ENCODE data around the gene C10orf53. TPM values are rescaled to one million over a fixed set of nuclear protein-coding genes. Genes with fewer than 3 reads are reported as not detected.

C10orf53 gene
- total and polyA plus RNA-seq, 8 donors = not detected

- intact Hi-C loops (cut with DNase I; ENCODE audit: low total_unique reads) = no loop called here
- no peak for TF ChIP-seq POLR2A (IDR thresholded peaks at IDR 0.05)
- no peaks in the 10 kb centered on the region for H3K9me3 ChIP-seq
- WGBS, 5 donors = 81 to 91% (median 86%) methylated on average over 13 to 19 of the region's 19 CpGs
- H3K27ac ChIP-seq = no peak overlapping the region
- H3K4me1 ChIP-seq = no peaks in the 10 kb centered on the region
- H3K27me3 ChIP-seq = peaks cover 0 to 10% (median 0%) of the 10 kb centered on the region in 3 donors
- DNase-seq = peak in 1 of 2 donors; percentile 15
- no peaks in the 10 kb centered on the region for H3K36me3 ChIP-seq
- no peak overlapping the region for H3K4me3 ChIP-seq
Measured at GRCh38 chr10:49743464-49744075, 64.1 kb downstream of the C10orf53 start.

DNA sequence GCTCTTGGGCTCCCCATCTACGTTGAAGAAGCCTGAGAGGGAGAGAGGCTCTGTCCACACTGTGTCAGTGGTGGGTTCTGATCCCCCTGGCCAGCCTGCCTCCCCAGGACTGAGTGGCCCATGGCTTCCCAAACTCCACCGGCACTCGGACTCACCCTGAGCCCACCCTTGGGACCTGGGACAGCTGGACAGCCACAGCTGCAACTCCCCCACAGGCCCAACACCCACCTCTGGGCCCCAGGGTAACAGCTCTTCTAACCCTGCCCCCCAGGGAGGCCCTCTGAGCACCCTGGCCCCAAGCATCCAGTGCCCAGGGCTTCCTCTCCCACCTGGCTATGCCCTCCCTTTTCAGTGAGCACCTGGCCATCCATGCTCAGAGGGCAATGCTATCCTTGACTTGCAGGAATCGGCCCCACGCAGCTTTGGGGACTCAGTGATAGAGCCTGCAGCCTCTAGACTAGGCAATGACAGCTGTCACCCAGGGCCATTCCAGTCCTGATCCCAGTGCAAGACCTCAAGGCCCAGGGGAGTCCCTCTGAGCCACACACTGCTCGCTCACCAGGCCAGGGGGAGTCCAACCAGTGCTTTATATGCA, 64.7 kb downstream of the C10orf53 start:
- intact Hi-C loops (cut with DNase I; ENCODE audit: low total_unique reads) = no loop called here
- DNase-seq = peak in 1 of 2 donors; percentile 17

DNA sequence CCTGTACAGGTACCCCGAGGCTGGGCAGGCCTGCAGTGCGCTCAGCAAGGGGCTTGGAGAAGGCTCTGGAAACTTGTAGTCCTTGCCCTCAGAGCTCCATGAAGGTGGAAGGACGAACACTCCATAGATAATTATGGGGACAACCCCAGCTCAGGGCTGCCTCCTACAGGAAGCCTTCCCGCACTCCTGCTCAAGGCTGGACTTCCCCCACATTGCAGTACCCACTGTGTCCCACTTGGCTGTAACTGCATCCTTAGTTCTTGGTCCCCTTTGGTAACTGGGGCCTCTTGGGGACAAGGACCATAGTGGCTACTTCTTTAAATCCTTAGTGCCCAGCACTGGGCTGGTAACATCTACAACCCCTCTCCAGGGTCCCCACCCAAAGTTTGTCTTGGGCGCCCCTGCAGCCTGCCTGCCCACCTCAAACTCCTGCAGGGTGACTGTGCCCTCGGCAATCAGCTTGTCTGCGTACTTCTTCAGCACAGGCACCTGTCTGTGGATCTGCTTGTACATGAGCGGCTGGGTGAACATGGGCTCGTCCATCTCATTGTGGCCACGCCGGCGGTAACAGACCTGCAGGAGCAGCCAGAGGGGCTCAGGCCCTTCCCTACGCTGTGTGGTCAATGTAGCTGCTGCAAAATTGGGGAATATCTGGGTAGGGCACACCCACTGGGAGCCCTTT, 65.6 kb downstream of the C10orf53 start:
- H3K27me3 ChIP-seq = peaks cover 0 to 14% (median 0%) of the 10 kb centered on the region in 3 donors
- no peak overlapping the region for H3K4me3 ChIP-seq
- no peaks in the 10 kb centered on the region for H3K36me3 ChIP-seq
- TF ChIP-seq EP300 (IDR thresholded peaks at IDR 0.05) = no peak
- no peak for TF ChIP-seq CTCF (IDR thresholded peaks at IDR 0.05)
- no peak for TF ChIP-seq POLR2AphosphoS5 (IDR thresholded peaks at IDR 0.05)
- no peak for TF ChIP-seq POLR2A (IDR thresholded peaks at IDR 0.05)
- WGBS, 5 donors = 79 to 87% (median 85%) methylated on average over 5 to 13 of the region's 13 CpGs
- no peak overlapping the region for H3K27ac ChIP-seq
- intact Hi-C loops (cut with DNase I; ENCODE audit: low total_unique reads) = no loop called here
- no peaks in the 10 kb centered on the region for H3K4me1 ChIP-seq
- H3K9me3 ChIP-seq = no peaks in the 10 kb centered on the region
- peak in 1 of 2 donors; percentile 20 for DNase-seq

More for the DNA sequence above, 64.7 kb downstream of the C10orf53 start:
- TF ChIP-seq POLR2A (IDR thresholded peaks at IDR 0.05) = no peak
- no peak for TF ChIP-seq POLR2AphosphoS5 (IDR thresholded peaks at IDR 0.05)
- H3K27ac ChIP-seq = no peak overlapping the region
- H3K9me3 ChIP-seq = no peaks in the 10 kb centered on the region
- H3K4me3 ChIP-seq = no peak overlapping the region
- H3K4me1 ChIP-seq = no peaks in the 10 kb centered on the region
- 77 to 87% (median 84%) methylated on average over 2 to 6 of the region's 6 CpGs for WGBS, 5 donors
- no peaks in the 10 kb centered on the region for H3K36me3 ChIP-seq
- H3K27me3 ChIP-seq = peaks cover 0 to 10% (median 0%) of the 10 kb centered on the region in 3 donors

- Histone ChIP-seq H3K27me3 (peaks cover 0 to 21% (median 0%) of the 10 kb centered on the region in 3 donors), H3K9me3 (no peaks in the 10 kb centered on the region), H3K27ac (no peak overlapping the region), H3K4me3 (no peak overlapping the region), H3K36me3 (no peaks in the 10 kb centered on the region), H3K4me1 (no peaks in the 10 kb centered on the region)
- WGBS, 5 donors = 88 to 94% (median 93%) methylated on average over 11 to 12 of the region's 12 CpGs
- peak in 1 of 2 donors; percentile 20 for DNase-seq
- no peak for TF ChIP-seq POLR2A (IDR thresholded peaks at IDR 0.05)
- no peak for TF ChIP-seq POLR2AphosphoS5 (IDR thresholded peaks at IDR 0.05)
- TF ChIP-seq EP300 (IDR thresholded peaks at IDR 0.05) = no peak
- TF ChIP-seq CTCF (IDR thresholded peaks at IDR 0.05) = no peak
- intact Hi-C loops (cut with DNase I; ENCODE audit: low total_unique reads) = no loop called here
Measured at GRCh38 chr10:49745756-49746155, 66.3 kb downstream of the C10orf53 start.

DNA sequence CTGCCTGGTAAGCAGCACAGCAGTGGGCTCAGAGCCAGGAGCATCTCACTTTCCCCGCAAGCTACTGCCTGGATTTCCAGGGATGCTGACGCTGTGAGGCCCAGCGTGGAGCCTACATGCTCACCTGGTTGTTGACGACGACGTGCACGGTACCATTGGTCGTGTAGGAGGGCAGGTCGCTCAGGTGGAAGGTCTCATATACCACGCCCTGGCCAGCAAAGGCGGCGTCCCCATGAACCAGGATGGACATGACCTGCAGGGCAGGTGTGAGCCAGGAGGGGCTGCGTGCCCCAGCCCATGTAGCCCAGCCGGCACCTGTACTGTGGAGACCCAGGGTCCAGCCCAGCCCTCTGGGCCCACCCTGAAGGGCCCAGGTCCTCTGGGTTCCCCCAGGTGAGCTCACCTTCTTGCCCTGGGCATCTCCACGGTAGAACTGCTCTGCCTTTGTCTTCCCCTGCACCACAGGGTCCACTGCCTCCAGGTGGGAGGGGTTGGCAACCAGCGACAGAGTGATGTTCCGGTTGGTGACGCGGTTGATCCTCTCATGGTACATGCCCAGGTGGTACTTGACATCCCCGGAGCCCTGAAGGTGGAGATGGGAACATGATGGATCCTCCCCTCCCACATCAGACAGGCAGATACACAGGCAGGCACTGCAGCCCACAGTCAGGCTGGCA, 67.3 kb downstream of the C10orf53 start:
- H3K9me3 ChIP-seq = no peaks in the 10 kb centered on the region
- TF ChIP-seq CTCF (IDR thresholded peaks at IDR 0.05) (no peak), POLR2A (IDR thresholded peaks at IDR 0.05) (no peak), EP300 (IDR thresholded peaks at IDR 0.05) (no peak), POLR2AphosphoS5 (IDR thresholded peaks at IDR 0.05) (no peak)

More for the DNA sequence above, 67.3 kb downstream of the C10orf53 start:
- Histone ChIP-seq H3K27ac (no peak overlapping the region), H3K4me1 (no peaks in the 10 kb centered on the region), H3K27me3 (peaks cover 0 to 27% (median 0%) of the 10 kb centered on the region in 3 donors), H3K36me3 (no peaks in the 10 kb centered on the region), H3K4me3 (no peak overlapping the region)
- intact Hi-C loops (cut with DNase I; ENCODE audit: low total_unique reads) = no loop called here
- 90 to 100% (median 91%) methylated on average over 4 to 20 of the region's 20 CpGs for WGBS, 5 donors
- peak in 1 of 2 donors; percentile 17 for DNase-seq

Data from stomach (tissue), 9 donors.